Measurements from ENCODE around the gene RP9.

- TF ChIP-seq POLR2A (IDR thresholded peaks at IDR 0.05; ENCODE audit: low read length) (no peak), GATA1 (IDR thresholded peaks at IDR 0.05; ENCODE audit: low read depth, low read length) (no peak)
These were observed 35.0 kb upstream of the RP9 start for GRCh38 chr7:33143996-33144718.

Measured in erythroblast (primary cell).